Natural killer cell treated with Interleukin-12 subunit alpha and Interleukin-12 subunit beta and Interleukin-15 and Interleukin-18, amount 100 ng/mL, for 72 hours (primary cell): Measurements from ENCODE around the gene YBX1. TPM values are rescaled to one million over a fixed set of nuclear protein-coding genes. Genes with fewer than 3 reads are reported as not detected.
"Not testable (repeated sequence)": the region's sequence is repeated elsewhere in the genome, so short reads cannot be mapped to it uniquely, and the experiment has no call there.

ENCODE experiments used
- ATAC-seq, 2 donors: fragments of 150-1000 bp; cut with Tn5 transposase in 1 of 2; sonication (Bioruptor Pico), chemical (Tn5 transposase) in 1 of 2; 2 replicates each; pipeline ENCODE4 v1.10.0; 2021
- DNase-seq: peaks from one replicate; pipeline ENCODE4 v3.0.0; 2022; ENCODE audit warnings: low spot score
- H3K27ac Mint-ChIP-seq, 2 donors: 1 replicate in 1 of 2; 2 replicates in 1 of 2; pipeline ENCODE4 v1.8.0; 2022; ENCODE audit warnings: mixed read lengths in 2 of 2, mild to moderate bottlenecking in 1 of 2, moderate library complexity in 1 of 2
- H3K27me3 Mint-ChIP-seq, 2 donors: 1 replicate in 1 of 2; 2 replicates in 1 of 2; pipeline ENCODE4 v1.8.0; 2022; ENCODE audit warnings: mixed read lengths in 2 of 2
- H3K36me3 Mint-ChIP-seq: one replicate; pipeline ENCODE4 v1.8.0; 2022; ENCODE audit warnings: mixed read lengths
- H3K4me1 Mint-ChIP-seq, 2 donors: 1 replicate in 1 of 2; 2 replicates in 1 of 2; pipeline ENCODE4 v1.8.0; 2022; ENCODE audit warnings: low read depth in 2 of 2, mixed read lengths in 2 of 2, mild to moderate bottlenecking in 1 of 2
- H3K4me3 Mint-ChIP-seq: one replicate; pipeline ENCODE4 v1.8.0; 2022; ENCODE audit warnings: mixed read lengths
- H3K9me3 Mint-ChIP-seq: 2 replicates; pipeline ENCODE4 v1.8.0; 2022; ENCODE audit warnings: mixed read lengths
- total RNA-seq, 2 donors: library from RNA; stranded (reverse); gene quantifications; one replicate each; pipeline ENCODE4 v1.2.3, GENCODE V29; 2022

Gene YBX1
- total RNA-seq, 2 donors from 2014 or later: 459 to 670 TPM

- Mint-ChIP-seq H3K27me3 (no peaks in the 10 kb centered on the region), H3K27ac (no peak overlapping the region), H3K36me3 (no peaks in the 10 kb centered on the region), H3K4me1 (peaks cover 0 to 4% of the 10 kb centered on the region in 2 donors), H3K9me3 (no peaks in the 10 kb centered on the region), H3K4me3 (no peak overlapping the region)
- DNase-seq: no peak
- no peak for ATAC-seq
Measured at GRCh38 chr1:42741706-42742105, 59.5 kb downstream of the YBX1 start.

GRCh38 chr1:42742141-42742540 is 59.9 kb downstream of the YBX1 start:
- no peaks in the 10 kb centered on the region for H3K9me3 Mint-ChIP-seq
- H3K4me3 Mint-ChIP-seq: no peak overlapping the region
- H3K27me3 Mint-ChIP-seq: no peaks in the 10 kb centered on the region
- DNase-seq (no peak), ATAC-seq (no peak)
- H3K36me3 Mint-ChIP-seq: no peaks in the 10 kb centered on the region
- H3K4me1 Mint-ChIP-seq: peaks cover 0 to 3% of the 10 kb centered on the region in 2 donors
- H3K27ac Mint-ChIP-seq: no peak overlapping the region

GRCh38 chr1:42742617-42743316 is 60.5 kb downstream of the YBX1 start:
- no peak for DNase-seq
- H3K36me3 Mint-ChIP-seq: no peaks in the 10 kb centered on the region
- no peaks in the 10 kb centered on the region for H3K9me3 Mint-ChIP-seq
- H3K4me3 Mint-ChIP-seq: no peak overlapping the region
- ATAC-seq: no peak
- no peaks in the 10 kb centered on the region for H3K4me1 Mint-ChIP-seq
- no peak overlapping the region for H3K27ac Mint-ChIP-seq
- H3K27me3 Mint-ChIP-seq: no peaks in the 10 kb centered on the region

GRCh38 chr1:42743317-42744147 is 61.3 kb downstream of the YBX1 start:
- Mint-ChIP-seq H3K27me3 (no peaks in the 10 kb centered on the region), H3K27ac (no peak overlapping the region), H3K9me3 (no peaks in the 10 kb centered on the region), H3K4me1 (no peaks in the 10 kb centered on the region), H3K36me3 (no peaks in the 10 kb centered on the region), H3K4me3 (no peak overlapping the region)
- DNase-seq (no peak), ATAC-seq (no peak)

- H3K27me3 Mint-ChIP-seq: no peaks in the 10 kb centered on the region
- H3K36me3 Mint-ChIP-seq: no peaks in the 10 kb centered on the region
- ATAC-seq: no peak
- DNase-seq: no peak
- no peaks in the 10 kb centered on the region for H3K4me1 Mint-ChIP-seq
- H3K27ac Mint-ChIP-seq: no peak overlapping the region
- no peak overlapping the region for H3K4me3 Mint-ChIP-seq
- no peaks in the 10 kb centered on the region for H3K9me3 Mint-ChIP-seq
Measured at GRCh38 chr1:42744148-42744413, 61.9 kb downstream of the YBX1 start.

- H3K9me3 Mint-ChIP-seq: no peaks in the 10 kb centered on the region
Measured at GRCh38 chr1:42745851-42746250, 63.6 kb downstream of the YBX1 start.

GRCh38 chr1:42746436-42747105 is 64.4 kb downstream of the YBX1 start:
- no peak for DNase-seq
- Mint-ChIP-seq H3K36me3 (peaks cover 2% of the 10 kb centered on the region), H3K4me1 (no peaks in the 10 kb centered on the region), H3K9me3 (no peaks in the 10 kb centered on the region), H3K27ac (no peak overlapping the region), H3K27me3 (no peaks in the 10 kb centered on the region), H3K4me3 (no peak overlapping the region)
- ATAC-seq: no peak

More at GRCh38 chr1:42745851-42746250, 63.6 kb downstream of the YBX1 start:
- no peak for ATAC-seq
- no peaks in the 10 kb centered on the region for H3K36me3 Mint-ChIP-seq
- H3K27ac Mint-ChIP-seq: no peak overlapping the region
- no peaks in the 10 kb centered on the region for H3K27me3 Mint-ChIP-seq
- no peaks in the 10 kb centered on the region for H3K4me1 Mint-ChIP-seq
- DNase-seq: no peak
- H3K4me3 Mint-ChIP-seq: no peak overlapping the region

GRCh38 chr1:42747125-42747524 is 64.9 kb downstream of the YBX1 start:
- ATAC-seq (no peak), DNase-seq (no peak)
- no peak overlapping the region for H3K4me3 Mint-ChIP-seq
- H3K27me3 Mint-ChIP-seq: no peaks in the 10 kb centered on the region
- H3K9me3 Mint-ChIP-seq: no peaks in the 10 kb centered on the region
- H3K27ac Mint-ChIP-seq: no peak overlapping the region
- no peaks in the 10 kb centered on the region for H3K4me1 Mint-ChIP-seq
- peaks cover 8% of the 10 kb centered on the region for H3K36me3 Mint-ChIP-seq

GRCh38 chr1:42748021-42748420 is 65.8 kb downstream of the YBX1 start:
- Mint-ChIP-seq H3K27me3 (no peaks in the 10 kb centered on the region), H3K4me1 (no peaks in the 10 kb centered on the region)

GRCh38 chr1:42748461-42749410 is 66.5 kb downstream of the YBX1 start:
- Mint-ChIP-seq H3K27ac (no peak overlapping the region), H3K9me3 (no peaks in the 10 kb centered on the region), H3K36me3 (peaks cover 14% of the 10 kb centered on the region), H3K4me3 (no peak overlapping the region), H3K27me3 (no peaks in the 10 kb centered on the region), H3K4me1 (no peaks in the 10 kb centered on the region)
- no peak for ATAC-seq
- DNase-seq: no peak

More at GRCh38 chr1:42748021-42748420, 65.8 kb downstream of the YBX1 start:
- H3K9me3 Mint-ChIP-seq: no peaks in the 10 kb centered on the region
- no peak overlapping the region for H3K4me3 Mint-ChIP-seq
- H3K27ac Mint-ChIP-seq: no peak overlapping the region
- no peak for DNase-seq
- peaks cover 13% of the 10 kb centered on the region for H3K36me3 Mint-ChIP-seq
- no peak for ATAC-seq

- Mint-ChIP-seq H3K4me3 (no peak overlapping the region), H3K9me3 (no peaks in the 10 kb centered on the region), H3K36me3 (peaks cover 20% of the 10 kb centered on the region), H3K27ac (no peak overlapping the region), H3K4me1 (no peaks in the 10 kb centered on the region), H3K27me3 (no peaks in the 10 kb centered on the region)
- ATAC-seq (no peak), DNase-seq (no peak)
Measured at GRCh38 chr1:42750041-42750440, 67.8 kb downstream of the YBX1 start.

- H3K36me3 Mint-ChIP-seq: peaks cover 29% of the 10 kb centered on the region
- H3K27ac Mint-ChIP-seq: not testable (repeated sequence)
Measured at GRCh38 chr1:42751511-42752070, 69.4 kb downstream of the YBX1 start.

GRCh38 chr1:42752284-42752683 is 70.1 kb downstream of the YBX1 start:
- Mint-ChIP-seq H3K4me1 (peaks cover 4 to 6% of the 10 kb centered on the region in 2 donors), H3K4me3 (no peak overlapping the region), H3K9me3 (no peaks in the 10 kb centered on the region), H3K27ac (no peak overlapping the region), H3K36me3 (peaks cover 33% of the 10 kb centered on the region), H3K27me3 (no peaks in the 10 kb centered on the region)
- ATAC-seq: no peak
- no peak for DNase-seq

More at GRCh38 chr1:42751511-42752070, 69.4 kb downstream of the YBX1 start:
- not testable (repeated sequence) for H3K4me1 Mint-ChIP-seq, H3K27me3 Mint-ChIP-seq, H3K9me3 Mint-ChIP-seq, ATAC-seq, H3K4me3 Mint-ChIP-seq, DNase-seq
